Cortex of kidney (tissue), 1 donor: ENCODE measurements around the gene PMEPA1.

ENCODE experiments used
- DNase-seq: peaks from one replicate; lab custom pipeline; 2025; lab: John Stamatoyannopoulos, UW

The PMEPA1 gene

GRCh38 chr20:57736738-57737347, 27.0 kb upstream of the PMEPA1 start:
- no peak for DNase-seq

GRCh38 chr20:57735831-57736737, 26.3 kb upstream of the PMEPA1 start:
- no peak for DNase-seq

- DNase-seq, result no peak
Observed at GRCh38 chr20:57734754-57735153, 24.9 kb upstream of the PMEPA1 start.

GRCh38 chr20:57732226-57732625, 22.4 kb upstream of the PMEPA1 start:
- no peak for DNase-seq

GRCh38 chr20:57728762-57729161, 18.9 kb upstream of the PMEPA1 start:
- DNase-seq, result no peak

GRCh38 chr20:57727863-57728262, 18.0 kb upstream of the PMEPA1 start:
- DNase-seq, result no peak

GRCh38 chr20:57725636-57726035, 15.8 kb upstream of the PMEPA1 start:
- no peak for DNase-seq

GRCh38 chr20:57724610-57725405, 15.0 kb upstream of the PMEPA1 start:
- DNase-seq, result no peak

GRCh38 chr20:57723816-57724215, 14.0 kb upstream of the PMEPA1 start:
- no peak for DNase-seq

- DNase-seq, result no peak
Observed at GRCh38 chr20:57719951-57720350, 10.1 kb upstream of the PMEPA1 start.

- peak; percentile 12 for DNase-seq
Observed at GRCh38 chr20:57718490-57719009, 8.7 kb upstream of the PMEPA1 start.

- DNase-seq, result no peak
Observed at GRCh38 chr20:57717797-57718196, 8.0 kb upstream of the PMEPA1 start.

GRCh38 chr20:57716901-57717300, 7.1 kb upstream of the PMEPA1 start:
- no peak for DNase-seq

- DNase-seq, result no peak
Observed at GRCh38 chr20:57716202-57716601, 6.4 kb upstream of the PMEPA1 start.

GRCh38 chr20:57715268-57715904, 5.6 kb upstream of the PMEPA1 start:
- no peak for DNase-seq

- DNase-seq, result no peak
Observed at GRCh38 chr20:57714409-57715267, 4.8 kb upstream of the PMEPA1 start.

GRCh38 chr20:57713951-57714350, 4.1 kb upstream of the PMEPA1 start:
- no peak for DNase-seq

- DNase-seq, result no peak
Observed at GRCh38 chr20:57713505-57713903, 3.7 kb upstream of the PMEPA1 start.

GRCh38 chr20:57712851-57713504, 3.2 kb upstream of the PMEPA1 start:
- DNase-seq, result no peak

GRCh38 chr20:57712341-57712740, 2.5 kb upstream of the PMEPA1 start:
- no peak for DNase-seq
